Measurements from ENCODE around the gene SSRP1.
A peak's percentile ranks its signal among the peaks of the same experiment; 100 is the strongest.
"Not testable (repeated sequence)": the region's sequence is repeated elsewhere in the genome, so short reads cannot be mapped to it uniquely, and the experiment has no call there.

The SSRP1 gene

DNA sequence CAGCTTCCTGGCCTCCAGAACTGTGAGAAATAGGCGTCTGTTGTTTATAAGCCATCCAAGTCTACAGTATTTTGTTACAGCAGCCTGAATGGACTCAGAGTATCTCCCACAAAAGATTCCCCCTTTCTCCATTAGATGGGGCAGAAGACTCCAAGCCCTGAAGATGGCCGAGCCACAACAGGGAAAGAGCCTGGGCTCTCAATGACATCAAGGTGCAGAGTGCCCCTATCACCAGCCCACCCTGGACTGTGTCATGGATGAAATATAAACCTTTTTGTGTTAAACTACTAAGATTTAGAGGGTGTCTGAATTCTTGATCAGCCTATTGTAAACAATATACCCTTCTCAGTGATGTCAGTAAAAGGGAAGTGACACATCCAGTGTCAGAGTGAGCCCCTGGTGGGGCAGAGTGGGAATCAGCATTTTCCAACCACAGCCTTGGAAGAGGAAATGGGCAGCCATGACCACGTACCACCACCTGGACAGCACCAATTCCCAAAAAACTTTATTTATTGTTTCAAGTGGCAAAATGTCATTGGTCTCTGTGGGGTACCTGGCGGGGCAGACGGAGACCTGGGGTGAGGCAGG, 36.4 kb downstream of the SSRP1 start:
- no peak for DNase-seq (ENCODE audit: low spot score)

- no peak for DNase-seq (ENCODE audit: low spot score)
Observed at GRCh38 chr11:57297221-57297620, 38.5 kb downstream of the SSRP1 start.

DNA sequence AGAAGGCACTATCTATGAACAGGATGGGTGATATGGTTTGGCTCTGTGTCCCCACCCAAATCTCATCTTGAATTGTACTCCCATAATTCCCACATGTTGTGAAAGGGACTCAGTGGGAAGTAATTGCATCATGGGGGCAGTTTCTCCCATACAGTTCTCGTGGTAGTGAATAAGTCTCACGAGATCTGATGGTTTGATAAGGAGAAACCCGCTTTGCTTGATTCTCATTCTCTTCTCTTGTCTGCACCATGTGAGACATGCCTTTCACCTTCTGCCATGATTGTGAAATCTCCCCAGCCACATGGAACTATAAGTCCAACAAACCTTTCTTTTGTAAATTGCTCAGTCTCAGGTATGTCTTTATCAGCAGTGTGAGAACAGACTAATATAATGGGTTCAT, 39.5 kb downstream of the SSRP1 start:
- not testable (repeated sequence) for DNase-seq (ENCODE audit: low spot score)

DNA sequence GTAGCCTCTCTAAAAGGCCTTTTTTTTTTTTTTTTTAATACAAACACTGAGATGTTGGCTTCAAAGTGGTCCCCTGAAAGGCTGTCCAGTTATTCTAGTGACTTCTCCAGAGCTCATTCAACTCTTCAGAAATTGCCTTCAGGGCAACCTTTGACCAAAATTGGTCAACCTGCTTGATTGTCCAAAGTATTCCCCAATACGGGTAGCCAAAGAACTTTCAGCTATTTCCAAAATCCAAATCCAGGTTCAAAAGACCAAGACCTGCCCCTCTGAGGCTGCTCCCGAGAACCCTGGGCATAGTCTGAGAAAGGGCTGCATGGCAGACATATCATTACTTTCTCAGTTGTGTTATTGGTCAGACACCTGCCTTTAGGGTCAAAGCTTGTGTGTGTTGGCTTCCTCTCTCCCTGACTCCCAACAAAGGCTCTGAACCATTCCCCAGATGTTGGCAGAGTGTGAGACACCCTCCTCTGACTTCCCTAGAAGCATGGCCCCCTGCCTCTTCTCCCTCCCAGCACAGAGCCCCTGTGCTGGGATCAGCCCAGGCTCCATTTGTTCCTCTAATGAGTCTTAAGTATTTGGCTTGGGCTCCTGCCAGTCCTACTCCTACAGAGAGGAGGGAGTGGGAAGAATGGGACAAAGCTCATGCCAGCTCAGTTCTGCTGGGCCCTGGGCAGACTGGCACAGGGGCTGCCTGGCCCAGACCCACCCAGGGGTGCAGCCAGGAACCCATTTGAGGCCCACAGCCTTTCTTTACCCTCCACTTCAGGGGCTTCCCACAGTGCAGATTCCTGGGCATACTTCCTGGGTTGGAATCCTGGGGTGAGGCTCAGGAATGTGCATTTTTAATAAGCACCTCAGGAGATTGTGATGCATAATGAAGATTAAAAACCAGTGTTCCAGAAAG, 41.2 kb downstream of the SSRP1 start:
- DNase-seq (ENCODE audit: low spot score), result peak; percentile 35

DNA sequence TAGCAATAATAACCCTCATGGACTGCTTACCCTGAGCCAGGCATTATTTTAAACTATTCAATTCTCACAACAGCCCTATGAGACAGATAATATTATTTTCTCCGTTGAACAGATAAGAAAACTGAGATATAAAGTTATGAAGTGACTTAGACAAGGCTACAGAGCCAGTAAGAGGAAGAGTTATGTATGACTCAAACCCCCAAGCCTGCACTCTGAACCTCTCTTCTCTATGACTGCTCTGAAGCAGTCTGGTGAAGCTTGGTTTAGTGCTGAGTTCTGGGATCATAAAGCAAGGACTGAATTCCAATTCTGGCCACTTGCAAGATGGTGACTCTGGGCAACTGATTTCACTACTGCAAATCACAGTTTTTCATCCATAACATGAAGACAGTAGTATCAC, 45.4 kb downstream of the SSRP1 start:
- no peak for DNase-seq (ENCODE audit: low spot score)

GRCh38 chr11:57288771-57289579, 46.7 kb downstream of the SSRP1 start:
- no peak for DNase-seq (ENCODE audit: low spot score)

- DNase-seq (ENCODE audit: low spot score), result no peak
Observed at GRCh38 chr11:57287884-57288283, 47.8 kb downstream of the SSRP1 start.

GRCh38 chr11:57283231-57283990, 52.3 kb downstream of the SSRP1 start:
- no peak for DNase-seq (ENCODE audit: low spot score)

- not testable (repeated sequence) for DNase-seq (ENCODE audit: low spot score)
Observed at GRCh38 chr11:57281546-57281945, 54.1 kb downstream of the SSRP1 start.

GRCh38 chr11:57279116-57279515, 56.6 kb downstream of the SSRP1 start:
- no peak for DNase-seq (ENCODE audit: low spot score)

GRCh38 chr11:57278721-57279095, 57.0 kb downstream of the SSRP1 start:
- no peak for DNase-seq (ENCODE audit: low spot score)

DNA sequence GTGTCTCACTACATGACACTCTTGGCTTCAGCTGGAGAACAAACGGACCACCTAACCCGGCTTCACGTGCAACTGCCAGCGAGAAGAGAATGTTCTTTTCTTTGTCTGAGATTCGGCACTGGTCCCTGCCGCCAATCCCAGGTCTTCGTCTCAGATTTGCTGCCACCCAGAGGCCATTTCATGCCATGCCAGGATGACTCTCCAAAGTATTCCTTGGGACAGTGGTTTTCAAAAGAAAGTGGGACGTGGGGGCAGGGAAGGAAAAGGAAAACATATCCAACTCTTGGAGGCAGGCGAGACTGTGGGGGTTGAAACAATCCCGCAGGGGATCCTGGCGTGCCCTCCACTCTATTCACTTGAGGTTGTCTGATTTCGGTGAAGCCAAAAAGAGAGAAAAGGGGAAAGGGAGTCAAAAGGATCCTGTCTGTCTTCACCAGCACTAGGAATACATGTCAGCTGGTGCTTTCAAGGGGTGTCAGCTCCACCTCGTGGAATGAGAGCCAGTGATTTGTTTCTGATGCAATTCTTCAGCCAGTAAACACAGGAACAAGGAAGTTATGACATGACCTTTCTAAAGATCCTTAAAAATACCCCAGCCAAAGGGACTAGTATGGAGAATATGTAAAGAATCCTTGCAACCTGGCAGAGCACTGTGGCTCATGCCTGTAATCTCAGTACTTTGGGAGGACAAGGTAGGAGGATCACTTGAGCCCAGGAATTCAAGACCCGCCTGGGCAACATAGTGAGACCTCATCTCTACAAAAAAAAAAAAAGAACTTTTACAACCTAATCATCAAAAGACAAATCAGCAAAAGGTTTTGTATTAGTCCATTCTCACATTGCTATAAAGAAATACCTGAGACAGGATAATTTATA, 57.6 kb downstream of the SSRP1 start:
- peak; percentile 65 for DNase-seq (ENCODE audit: low spot score)

GRCh38 chr11:57276971-57277675, 58.6 kb downstream of the SSRP1 start:
- no peak for DNase-seq (ENCODE audit: low spot score)

DNA sequence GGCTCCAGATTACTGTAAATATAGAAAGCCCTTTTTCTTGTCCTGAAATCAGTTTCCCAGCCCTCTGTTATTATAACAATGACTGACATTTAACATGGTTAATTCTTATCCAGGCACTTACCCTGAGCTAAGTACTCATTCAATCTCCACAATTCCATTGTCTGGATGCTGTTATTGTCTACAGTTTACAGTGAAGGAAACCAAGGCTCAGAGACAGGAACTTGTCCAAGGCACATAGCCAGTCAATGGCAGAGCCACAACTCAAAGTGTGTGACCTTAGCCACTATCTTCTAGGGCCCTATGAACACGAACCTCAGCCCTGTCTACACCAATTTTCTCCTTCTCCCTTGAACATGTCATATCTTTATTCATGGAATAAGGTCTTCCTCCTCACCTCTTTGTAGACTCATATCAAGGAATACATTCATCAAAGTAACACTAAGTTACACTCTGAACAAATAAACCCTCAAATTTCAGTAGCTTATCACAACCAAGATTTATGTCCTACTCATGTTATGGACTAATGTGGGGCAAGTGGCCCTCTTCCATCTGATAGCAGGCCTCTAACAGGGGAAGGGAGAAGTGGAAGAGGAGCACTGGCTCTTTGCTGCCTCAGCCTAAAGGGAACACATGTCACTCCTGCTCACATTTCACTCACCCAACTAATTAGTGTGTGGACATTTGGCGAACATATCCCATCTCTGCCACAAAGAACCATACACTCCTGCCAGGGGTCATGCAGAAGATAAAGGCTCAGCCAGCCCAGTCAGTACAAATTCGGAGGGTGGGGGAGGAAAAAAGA, 59.3 kb downstream of the SSRP1 start:
- DNase-seq (ENCODE audit: low spot score), result no peak

All from pons (tissue), 1 donor.